Measurements from ENCODE around the gene C11orf16.
A peak's percentile ranks its signal among the peaks of the same experiment; 100 is the strongest.
"Not testable (repeated sequence)": the region's sequence is repeated elsewhere in the genome, so short reads cannot be mapped to it uniquely, and the experiment has no call there.

Gene C11orf16

DNA sequence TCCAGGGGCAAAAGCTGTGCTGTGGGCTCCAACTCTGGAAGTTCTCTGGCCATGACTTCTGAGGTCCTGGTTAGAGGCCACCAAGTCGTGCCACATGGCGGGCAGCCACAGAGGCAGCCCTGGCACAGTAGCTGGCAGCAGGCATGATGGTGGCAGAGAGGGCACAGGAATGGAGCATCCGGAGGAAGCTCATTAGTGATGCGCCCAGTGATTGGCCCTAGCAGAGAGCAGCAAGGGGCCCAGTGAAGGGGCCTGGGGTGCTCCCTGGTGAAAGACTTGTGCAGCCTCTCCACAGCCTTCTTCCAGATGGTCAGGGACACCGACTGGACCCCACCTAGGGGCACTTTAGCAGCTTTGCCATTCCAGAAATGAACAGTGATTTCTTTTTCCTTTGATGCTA, 7.0 kb downstream of the C11orf16 start:
- Mint-ChIP-seq H3K4me3 (no peak overlapping the region), H3K9me3 (no peaks in the 10 kb centered on the region), H3K27ac (no peak overlapping the region), H3K36me3 (ENCODE audit: low read depth) (peaks cover 22% of the 10 kb centered on the region), H3K27me3 (no peaks in the 10 kb centered on the region), H3K4me1 (ENCODE audit: low read depth) (no peaks in the 10 kb centered on the region)

DNA sequence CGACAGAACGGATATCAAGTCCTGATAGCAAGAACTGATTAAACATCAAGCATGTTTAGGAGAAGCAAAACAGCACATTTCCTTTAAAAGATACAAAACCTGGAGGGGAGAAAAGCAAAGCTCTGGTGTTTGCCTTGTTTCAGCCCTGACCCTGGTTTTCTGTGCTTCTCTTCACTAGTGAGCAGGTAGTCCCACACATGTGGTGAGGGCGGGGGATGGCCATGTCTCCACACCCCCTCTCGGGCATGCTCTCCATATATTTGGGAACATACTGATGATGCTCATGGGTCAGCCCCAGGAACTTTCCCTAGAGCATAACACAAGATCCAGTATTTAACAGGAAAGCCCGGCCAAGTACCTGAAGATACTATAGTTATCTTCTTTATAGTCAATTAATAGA, 10.1 kb downstream of the C11orf16 start:
- Mint-ChIP-seq H3K27me3 (no peaks in the 10 kb centered on the region), H3K27ac (no peak overlapping the region), H3K4me1 (ENCODE audit: low read depth) (no peaks in the 10 kb centered on the region), H3K4me3 (no peak overlapping the region), H3K36me3 (ENCODE audit: low read depth) (peaks cover 42% of the 10 kb centered on the region), H3K9me3 (no peaks in the 10 kb centered on the region)

DNA sequence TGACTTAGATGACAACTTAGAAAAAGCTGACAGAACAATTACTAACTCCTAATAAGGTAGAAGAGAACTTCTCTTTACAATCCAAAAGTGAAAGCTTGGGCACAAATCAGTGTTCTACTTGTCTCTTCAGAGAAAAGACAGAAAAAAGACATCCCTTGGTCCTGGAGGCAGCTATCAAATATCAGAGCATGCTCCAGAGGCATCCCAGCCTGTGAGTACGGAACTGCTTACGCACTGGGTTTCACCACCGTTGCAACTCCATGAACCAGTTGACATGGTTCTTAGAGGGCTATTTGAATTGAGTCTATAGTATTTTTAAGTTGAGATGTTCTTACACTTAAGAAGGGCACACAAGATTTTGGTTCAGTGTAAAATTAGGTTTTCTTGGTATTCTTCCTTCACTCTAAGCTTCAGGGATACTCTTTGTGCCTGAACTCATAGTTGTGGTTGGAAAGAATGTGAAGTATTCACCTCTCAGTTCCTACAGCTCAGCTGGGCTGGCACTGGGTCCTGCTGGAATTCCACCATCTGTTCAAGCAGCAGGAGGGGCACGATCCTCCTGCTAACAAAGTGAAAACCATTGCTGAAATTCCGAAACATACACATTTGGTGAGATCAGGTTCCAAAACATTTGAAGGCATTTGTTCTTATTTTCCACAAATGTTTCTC, 15.5 kb downstream of the C11orf16 start:
- Mint-ChIP-seq H3K27ac (no peak overlapping the region), H3K4me3 (no peak overlapping the region), H3K36me3 (ENCODE audit: low read depth) (peaks cover 59% of the 10 kb centered on the region), H3K9me3 (no peaks in the 10 kb centered on the region), H3K27me3 (no peaks in the 10 kb centered on the region), H3K4me1 (ENCODE audit: low read depth) (peaks cover 23% of the 10 kb centered on the region)

DNA sequence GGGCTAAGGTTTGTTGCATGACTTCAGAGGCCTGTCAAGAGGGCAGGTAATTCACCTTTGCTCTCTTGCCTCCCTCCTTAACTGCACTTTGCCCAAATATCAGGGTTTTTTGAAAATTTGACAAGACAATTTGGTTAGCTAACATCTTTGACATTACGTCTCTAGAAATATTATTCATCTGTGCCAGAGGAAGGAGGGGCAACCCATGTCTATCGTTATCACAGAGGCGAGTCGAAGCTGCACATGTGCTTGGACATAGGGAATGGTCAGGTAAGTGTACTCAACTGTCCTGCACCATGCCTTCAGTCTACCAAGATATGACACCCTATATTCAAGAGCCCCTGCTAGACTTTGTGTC, 18.1 kb downstream of the C11orf16 start:
- peak overlapping the region; percentile 68 for H3K4me3 Mint-ChIP-seq
- no peak overlapping the region for H3K27ac Mint-ChIP-seq
- H3K27me3 Mint-ChIP-seq = no peaks in the 10 kb centered on the region

GRCh38 chr11:8913961-8914660, 18.6 kb downstream of the C11orf16 start:
- Mint-ChIP-seq H3K27me3 (no peaks in the 10 kb centered on the region), H3K27ac (peak overlapping the region; percentile 71), H3K4me1 (ENCODE audit: low read depth) (peaks cover 34% of the 10 kb centered on the region), H3K36me3 (ENCODE audit: low read depth) (peaks cover 39% of the 10 kb centered on the region), H3K9me3 (no peaks in the 10 kb centered on the region), H3K4me3 (peak overlapping the region; percentile 68)

More for the DNA sequence above, 18.1 kb downstream of the C11orf16 start:
- Mint-ChIP-seq H3K36me3 (ENCODE audit: low read depth) (peaks cover 43% of the 10 kb centered on the region), H3K4me1 (ENCODE audit: low read depth) (peaks cover 33% of the 10 kb centered on the region), H3K9me3 (no peaks in the 10 kb centered on the region)

GRCh38 chr11:8911029-8911823, 21.5 kb downstream of the C11orf16 start, which contains the start of gene AKIP1:
Gene AKIP1, plus strand, starts transcription at chr11:8911189. Its CDS starts 261 bp downstream, at chr11:8911450.
- Mint-ChIP-seq H3K4me1 (ENCODE audit: low read depth) (peaks cover 52% of the 10 kb centered on the region), H3K27ac (peak within 1 kb of the TSS; percentile 87), H3K9me3 (no peaks in the 10 kb centered on the region), H3K36me3 (ENCODE audit: low read depth) (peaks cover 17% of the 10 kb centered on the region), H3K27me3 (no peaks in the 10 kb centered on the region), H3K4me3 (peak within 1 kb of the TSS; percentile 88)

- no peak overlapping the region for H3K27ac Mint-ChIP-seq
- H3K36me3 Mint-ChIP-seq (ENCODE audit: low read depth) = peaks cover 17% of the 10 kb centered on the region
- no peaks in the 10 kb centered on the region for H3K9me3 Mint-ChIP-seq
Measured at GRCh38 chr11:8910649-8911026, 22.1 kb downstream of the C11orf16 start.

GRCh38 chr11:8908099-8908498, 24.6 kb downstream of the C11orf16 start:
- no peaks in the 10 kb centered on the region for H3K9me3 Mint-ChIP-seq
- no peak overlapping the region for H3K27ac Mint-ChIP-seq
- H3K27me3 Mint-ChIP-seq = no peaks in the 10 kb centered on the region
- H3K4me3 Mint-ChIP-seq = no peak overlapping the region
- H3K36me3 Mint-ChIP-seq (ENCODE audit: low read depth) = peaks cover 4% of the 10 kb centered on the region
- peaks cover 42% of the 10 kb centered on the region for H3K4me1 Mint-ChIP-seq (ENCODE audit: low read depth)

More at GRCh38 chr11:8910649-8911026, 22.1 kb downstream of the C11orf16 start:
- Mint-ChIP-seq H3K27me3 (no peaks in the 10 kb centered on the region), H3K4me1 (ENCODE audit: low read depth) (peaks cover 55% of the 10 kb centered on the region), H3K4me3 (peak overlapping the region; percentile 88)

GRCh38 chr11:8907116-8907515, 25.6 kb downstream of the C11orf16 start:
- Mint-ChIP-seq H3K27me3 (no peaks in the 10 kb centered on the region), H3K36me3 (ENCODE audit: low read depth) (no peaks in the 10 kb centered on the region), H3K9me3 (no peaks in the 10 kb centered on the region), H3K4me1 (ENCODE audit: low read depth) (peaks cover 36% of the 10 kb centered on the region), H3K4me3 (no peak overlapping the region), H3K27ac (no peak overlapping the region)

- Mint-ChIP-seq H3K27me3 (peaks cover 3% of the 10 kb centered on the region), H3K4me1 (ENCODE audit: low read depth) (peaks cover 36% of the 10 kb centered on the region), H3K36me3 (ENCODE audit: low read depth) (no peaks in the 10 kb centered on the region), H3K4me3 (no peak overlapping the region), H3K27ac (no peak overlapping the region), H3K9me3 (no peaks in the 10 kb centered on the region)
Measured at GRCh38 chr11:8905528-8906165, 27.1 kb downstream of the C11orf16 start.

- Mint-ChIP-seq H3K4me1 (ENCODE audit: low read depth) (no peaks in the 10 kb centered on the region), H3K27me3 (peaks cover 3% of the 10 kb centered on the region), H3K27ac (no peak overlapping the region)
Measured at GRCh38 chr11:8899119-8899753, 33.5 kb downstream of the C11orf16 start.

GRCh38 chr11:8891185-8891584, 41.6 kb downstream of the C11orf16 start:
- H3K27me3 Mint-ChIP-seq = peaks cover 28% of the 10 kb centered on the region
- not testable (repeated sequence) for H3K27ac Mint-ChIP-seq; H3K36me3 Mint-ChIP-seq (ENCODE audit: low read depth); H3K4me1 Mint-ChIP-seq (ENCODE audit: low read depth); H3K4me3 Mint-ChIP-seq; H3K9me3 Mint-ChIP-seq

More at GRCh38 chr11:8899119-8899753, 33.5 kb downstream of the C11orf16 start:
- Mint-ChIP-seq H3K4me3 (no peak overlapping the region), H3K9me3 (peaks cover 11% of the 10 kb centered on the region), H3K36me3 (ENCODE audit: low read depth) (peaks cover 4% of the 10 kb centered on the region)

- H3K4me1 Mint-ChIP-seq (ENCODE audit: low read depth) = no peaks in the 10 kb centered on the region
- no peak overlapping the region for H3K4me3 Mint-ChIP-seq
- H3K36me3 Mint-ChIP-seq (ENCODE audit: low read depth) = no peaks in the 10 kb centered on the region
- H3K9me3 Mint-ChIP-seq = peaks cover 8% of the 10 kb centered on the region
- H3K27me3 Mint-ChIP-seq = peaks cover 33% of the 10 kb centered on the region
- H3K27ac Mint-ChIP-seq = no peak overlapping the region
Measured at GRCh38 chr11:8886322-8886721, 46.4 kb downstream of the C11orf16 start.

DNA sequence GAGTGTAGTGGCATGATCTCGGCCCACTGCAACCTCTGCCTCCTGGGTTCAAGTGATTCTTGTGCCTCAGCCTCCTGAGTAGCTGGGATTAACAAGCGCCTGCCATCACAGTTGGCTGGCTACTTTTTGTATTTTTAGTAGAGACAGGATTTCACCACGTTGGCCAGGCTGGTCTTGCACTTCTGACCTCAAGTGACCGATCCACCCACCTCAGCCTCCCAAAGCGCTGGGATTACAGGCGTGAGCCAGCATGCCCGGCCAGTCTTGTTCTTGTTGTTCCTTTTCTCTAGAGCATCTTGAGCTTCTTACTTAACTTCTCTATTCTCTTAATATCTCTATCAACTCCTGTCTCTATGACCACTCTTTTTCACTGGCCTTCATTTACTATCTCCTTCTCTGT, 51.2 kb downstream of the C11orf16 start:
- peaks cover 21% of the 10 kb centered on the region for H3K27me3 Mint-ChIP-seq
- not testable (repeated sequence) for H3K27ac Mint-ChIP-seq; H3K36me3 Mint-ChIP-seq (ENCODE audit: low read depth); H3K9me3 Mint-ChIP-seq; H3K4me3 Mint-ChIP-seq; H3K4me1 Mint-ChIP-seq (ENCODE audit: low read depth)

Data from stimulated activated naive CD8-positive, alpha-beta T cell treated with anti-CD3 and anti-CD28 coated beads, Interleukin-15, Interleukin-2, amounts not matched to agents 100 ng/mL and 50 ng/mL, for 24 hours (primary cell).